ENCODE data around the gene RASGRF1.

RASGRF1 gene

DNA sequence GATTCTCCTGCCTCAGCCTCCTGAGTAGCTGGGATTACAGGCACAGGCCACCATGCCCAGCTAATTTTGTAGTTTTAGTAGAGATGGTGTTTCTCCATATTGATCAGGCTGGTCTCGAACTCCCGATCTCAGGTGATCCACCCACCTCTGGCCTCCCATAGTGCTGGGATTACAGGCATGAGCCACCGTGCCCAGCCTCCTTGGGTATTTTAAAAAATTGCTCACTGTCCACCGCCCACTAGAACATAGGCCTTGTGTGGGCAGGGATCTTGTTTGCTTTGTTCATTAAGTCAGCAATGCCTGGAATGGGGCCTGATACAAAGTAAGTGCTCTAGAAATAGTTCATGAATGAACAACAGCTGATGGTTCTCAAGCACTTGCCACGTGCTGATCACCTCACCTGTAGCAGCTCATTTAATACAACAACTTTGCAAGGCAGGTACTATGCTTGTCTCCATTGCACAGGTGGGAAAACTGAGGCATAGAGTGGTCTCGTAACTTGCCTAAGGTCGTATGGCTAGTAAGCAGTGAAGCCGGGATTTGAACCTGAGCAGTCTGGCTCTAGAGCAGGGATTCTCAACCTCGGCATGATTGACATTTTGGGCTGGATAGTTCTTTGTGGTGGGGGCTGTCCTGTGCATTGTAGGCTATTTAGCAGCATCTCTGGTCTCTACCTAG lies 133.0 kb downstream of the RASGRF1 start:
- no peak for DNase-seq (ENCODE audit: low spot score)

DNA sequence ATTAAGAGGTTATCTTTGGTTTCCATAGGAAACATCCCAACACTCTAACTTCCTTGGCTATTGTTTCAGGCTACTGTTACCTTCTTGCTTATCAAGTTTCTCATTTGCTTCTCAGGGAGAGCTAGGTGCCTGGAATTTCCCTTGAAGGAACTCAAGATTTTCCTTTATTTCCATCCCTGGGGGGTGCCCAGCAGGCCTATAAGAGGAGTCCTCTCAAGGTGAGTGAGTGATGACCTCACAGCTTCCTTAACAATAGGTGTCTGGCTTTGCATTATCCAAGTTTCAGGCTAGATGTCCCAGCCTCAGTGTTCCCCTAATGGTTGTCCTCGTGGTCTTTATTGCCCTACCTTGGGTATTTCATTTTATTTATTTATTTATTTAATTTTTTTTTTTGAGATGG lies 133.6 kb downstream of the RASGRF1 start:
- no peak for DNase-seq (ENCODE audit: low spot score)

DNA sequence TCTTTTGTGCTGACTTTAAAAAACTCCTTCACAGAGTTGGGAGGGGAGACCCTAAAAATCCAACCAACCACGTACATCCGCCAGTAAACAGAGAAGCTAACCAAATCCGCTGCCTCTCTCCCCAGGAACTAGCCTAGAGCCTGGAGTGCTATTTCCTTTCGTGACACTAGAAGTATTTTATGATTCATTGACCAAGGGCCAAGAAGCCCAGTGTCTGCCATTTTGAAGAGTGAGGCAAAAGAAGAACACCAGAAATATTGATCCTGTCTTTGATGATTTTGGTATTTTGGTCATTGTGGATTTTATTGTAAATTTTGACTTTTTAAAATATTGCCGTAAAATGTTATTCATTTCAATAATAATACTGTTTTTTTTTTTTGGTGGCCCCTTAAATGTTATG lies 135.2 kb downstream of the RASGRF1 start:
- DNase-seq (ENCODE audit: low spot score) = no peak

DNA sequence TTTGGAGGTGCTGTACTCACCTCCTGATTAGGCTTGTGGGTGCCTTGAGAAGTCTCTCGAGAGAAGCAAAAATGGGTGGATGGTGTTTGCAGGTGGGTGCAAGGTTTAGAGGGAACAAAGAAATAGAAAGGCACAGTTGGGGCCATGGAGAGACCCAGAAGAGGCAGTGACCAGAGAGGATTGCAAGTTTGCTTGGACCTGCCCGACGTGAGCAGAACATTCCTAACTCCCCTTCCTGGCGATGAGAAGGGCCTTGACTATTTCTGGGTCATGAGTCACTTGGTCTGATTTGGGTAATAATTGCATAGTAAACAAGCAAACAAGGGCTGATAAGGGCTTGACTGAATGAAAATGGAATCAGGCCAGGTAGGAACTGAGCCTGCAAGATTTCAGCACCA lies 138.7 kb downstream of the RASGRF1 start:
- no peak for DNase-seq (ENCODE audit: low spot score)

DNA sequence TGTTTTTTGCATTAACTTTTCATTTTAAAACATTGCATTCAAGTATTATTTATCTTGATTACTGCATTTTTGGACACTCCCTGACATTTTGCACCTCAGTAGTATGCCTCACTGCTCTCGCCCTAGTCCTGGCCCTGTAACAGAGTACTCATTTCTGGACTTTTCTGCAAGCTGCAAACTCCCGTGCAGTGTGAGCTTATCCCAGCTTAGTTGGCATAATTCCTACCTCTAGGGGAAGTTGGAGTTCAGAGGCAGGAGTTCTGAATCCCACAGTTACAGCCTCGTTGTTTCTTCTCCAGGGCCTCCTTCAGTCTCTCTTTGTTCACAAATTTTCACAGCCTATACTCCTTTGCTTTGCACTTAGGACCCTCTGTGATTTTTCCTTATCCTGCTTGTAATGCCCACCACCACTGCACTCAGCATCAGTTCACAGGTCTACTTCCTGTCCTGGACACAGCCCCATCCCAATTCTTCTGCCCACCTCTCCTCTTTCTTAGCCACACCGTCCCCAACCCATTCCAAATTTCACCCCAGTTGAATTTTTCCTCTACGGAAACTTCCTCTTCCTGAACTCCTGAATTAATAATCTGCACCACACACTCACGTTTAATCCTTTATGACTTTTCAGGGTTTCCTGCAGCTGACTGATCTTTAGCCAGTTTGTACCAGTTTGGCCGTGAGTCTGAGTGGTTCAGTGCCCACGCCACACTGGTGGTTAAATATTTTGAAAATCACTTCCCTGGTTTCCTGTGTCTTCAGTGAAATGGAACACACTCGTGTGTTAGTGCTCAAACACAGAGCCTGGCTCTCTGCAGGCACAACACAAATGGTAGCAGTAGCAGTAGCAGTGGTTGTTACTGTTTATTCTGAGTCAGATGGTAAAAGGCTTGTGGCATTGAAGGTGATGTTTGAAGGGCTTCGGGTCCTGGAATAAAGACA lies 139.4 kb downstream of the RASGRF1 start:
- DNase-seq (ENCODE audit: low spot score) = no peak

DNA sequence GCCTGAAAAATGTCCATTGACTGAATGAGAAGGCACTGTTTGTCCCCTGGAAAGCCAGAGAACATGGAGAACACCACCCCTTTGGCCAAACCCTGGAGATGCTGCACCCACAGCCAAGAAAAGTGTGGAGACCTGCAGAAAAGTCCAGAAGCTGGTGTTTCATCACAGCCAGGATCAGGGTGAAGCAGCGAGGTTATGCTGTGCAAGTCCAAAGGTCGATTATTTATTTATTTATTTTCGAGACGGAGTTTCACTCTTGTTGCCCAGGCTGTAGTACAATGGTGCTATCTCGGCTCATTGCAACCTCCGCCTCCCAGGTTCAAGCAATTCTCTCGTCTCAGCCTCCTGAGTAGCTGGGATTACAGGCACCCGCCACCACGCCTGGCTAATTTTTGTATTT lies 140.2 kb downstream of the RASGRF1 start:
- DNase-seq (ENCODE audit: low spot score) = no peak

DNA sequence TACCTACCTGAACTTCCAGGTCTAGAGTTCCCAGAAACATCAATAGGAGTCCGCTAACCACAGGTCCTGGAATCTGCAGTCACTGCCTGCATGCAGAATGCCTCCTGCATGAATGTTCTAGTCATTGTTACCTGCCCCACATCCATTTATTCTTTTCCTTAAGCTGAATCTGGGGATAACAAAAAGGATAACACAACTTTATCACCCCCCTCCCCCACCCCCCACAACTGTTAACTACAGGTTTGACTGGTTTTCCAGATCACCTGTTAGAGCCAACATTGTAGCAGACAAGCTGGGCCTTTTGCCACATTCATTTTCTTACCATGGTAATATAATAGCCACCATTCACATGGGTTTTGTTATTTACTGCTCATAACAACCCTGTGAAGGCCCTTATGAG lies 141.1 kb downstream of the RASGRF1 start:
- DNase-seq (ENCODE audit: low spot score) = no peak

DNA sequence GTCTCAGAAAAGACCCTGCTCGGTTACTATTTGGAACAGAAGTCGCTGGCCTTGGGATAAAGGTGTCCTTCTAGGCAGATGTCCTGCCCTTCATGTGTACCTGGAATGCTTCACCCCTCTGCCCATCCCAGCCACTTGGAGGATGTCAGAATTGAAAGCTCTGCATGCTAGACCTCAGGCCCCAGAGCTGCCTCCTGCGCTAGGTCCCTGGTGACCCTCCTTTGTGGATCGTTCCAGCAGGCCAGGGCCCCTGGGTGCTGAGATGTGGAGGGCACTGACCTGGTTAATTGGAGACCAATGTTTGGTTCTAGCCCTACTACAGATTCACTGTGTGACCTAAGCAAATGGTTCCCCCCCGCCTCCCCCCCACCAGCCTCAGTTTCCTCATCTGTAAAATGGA lies 143.1 kb downstream of the RASGRF1 start:
- no peak for DNase-seq (ENCODE audit: low spot score)

DNA sequence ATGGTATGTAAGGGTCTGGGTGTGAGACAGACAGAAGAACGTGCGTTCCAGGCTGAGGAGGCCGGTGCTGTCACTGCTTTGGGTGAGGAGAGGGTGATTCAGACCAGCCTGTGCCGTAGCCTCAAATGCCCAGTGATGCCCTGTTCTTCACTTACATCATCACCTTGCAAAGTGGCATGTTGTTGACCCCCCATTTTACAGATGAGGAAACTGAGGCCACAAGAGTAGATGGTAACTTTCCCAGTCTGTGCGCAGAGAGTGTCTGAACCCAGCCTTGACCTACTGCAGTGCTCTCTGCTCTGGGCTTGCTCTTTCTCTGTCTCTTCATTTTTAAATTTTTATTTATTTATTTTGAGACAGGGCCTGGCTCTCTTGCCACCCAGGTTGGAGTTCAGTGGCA lies 144.1 kb downstream of the RASGRF1 start:
- no peak for DNase-seq (ENCODE audit: low spot score)

DNA sequence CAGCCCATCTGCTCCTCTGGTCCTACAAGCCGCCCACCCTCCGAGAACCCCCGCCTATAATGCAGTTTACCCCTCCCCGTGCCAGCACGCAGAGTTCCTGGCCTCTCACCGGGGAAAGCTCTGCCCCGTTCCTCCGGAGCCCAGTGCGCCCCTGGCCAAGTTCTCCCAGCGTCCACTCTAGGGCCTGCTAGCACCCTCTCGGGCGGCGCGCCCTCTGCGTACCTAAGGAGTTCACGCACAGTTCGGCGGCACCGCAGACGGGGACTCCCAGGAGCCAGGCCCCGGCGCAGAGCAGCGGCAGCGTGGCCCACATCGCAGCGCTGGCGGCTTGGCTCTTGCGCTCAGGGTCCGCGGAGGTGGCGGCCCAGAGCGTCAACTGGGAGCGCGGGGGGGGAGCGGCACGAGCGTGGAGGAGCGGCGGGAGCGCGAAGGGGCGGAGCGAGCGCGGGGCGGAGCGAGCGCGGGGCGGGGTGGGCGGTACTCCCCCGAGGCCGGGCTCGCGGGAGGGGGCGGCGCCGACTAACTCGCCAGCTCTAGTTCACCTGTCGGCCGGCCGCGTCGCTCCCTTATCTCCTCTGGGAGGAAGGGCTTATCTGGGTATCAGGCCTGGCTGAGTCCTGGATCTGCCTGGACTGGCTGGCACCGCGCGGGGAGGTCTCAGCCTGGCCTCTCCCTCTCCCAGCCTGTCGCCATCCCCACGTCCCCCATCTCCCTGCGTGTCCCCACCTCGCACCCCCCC lies 145.7 kb downstream of the RASGRF1 start, which contains the start of gene CTSH:
TSS of gene CTSH (minus strand) at position 378 of the 739 bp plus-strand sequence. CDS start at position 313, 65 bp downstream.
- peak; percentile 53 for DNase-seq (ENCODE audit: low spot score)

DNA sequence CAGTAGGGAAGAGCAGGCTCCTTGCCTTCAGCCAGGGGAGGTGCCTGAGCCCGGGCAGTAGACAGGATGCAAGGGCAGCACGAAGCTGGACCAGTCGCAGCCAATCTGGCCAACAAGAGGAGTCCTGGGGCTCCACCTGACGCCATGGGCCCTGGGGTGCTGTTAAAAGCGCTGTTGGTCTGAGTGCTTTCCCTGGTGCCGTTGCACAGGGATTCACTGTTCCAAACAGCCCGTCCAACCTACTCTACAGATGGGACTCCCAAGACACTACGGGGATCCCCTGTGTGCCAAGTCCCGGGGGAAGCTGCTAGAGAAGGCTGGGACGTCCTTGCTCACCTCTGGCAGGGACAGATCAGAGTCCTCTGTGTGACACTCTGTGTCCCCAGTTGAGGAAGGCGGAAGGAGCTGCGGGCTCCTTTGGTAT lies 146.4 kb downstream of the RASGRF1 start:
- no peak for DNase-seq (ENCODE audit: low spot score)

DNA sequence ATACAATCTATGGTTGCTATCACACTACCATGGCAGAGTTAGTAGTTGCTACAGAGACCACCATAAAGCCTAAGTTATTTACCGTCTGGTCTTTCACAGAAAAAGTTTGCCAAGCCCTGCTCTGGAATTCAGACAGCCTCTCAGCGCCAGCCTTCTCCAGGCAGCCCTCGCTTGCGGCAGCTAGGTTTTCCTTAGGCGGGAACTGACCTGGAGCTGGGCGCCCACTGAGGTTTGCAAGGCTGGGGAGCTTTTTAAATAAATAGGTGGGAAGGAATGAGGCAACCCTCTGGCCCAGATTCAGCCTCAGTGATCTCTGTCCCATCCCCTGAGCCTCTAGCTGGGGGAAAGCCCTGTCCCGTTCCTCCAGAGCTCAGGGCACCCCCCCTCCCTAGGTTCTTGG lies 146.9 kb downstream of the RASGRF1 start:
- no peak for DNase-seq (ENCODE audit: low spot score)

DNA sequence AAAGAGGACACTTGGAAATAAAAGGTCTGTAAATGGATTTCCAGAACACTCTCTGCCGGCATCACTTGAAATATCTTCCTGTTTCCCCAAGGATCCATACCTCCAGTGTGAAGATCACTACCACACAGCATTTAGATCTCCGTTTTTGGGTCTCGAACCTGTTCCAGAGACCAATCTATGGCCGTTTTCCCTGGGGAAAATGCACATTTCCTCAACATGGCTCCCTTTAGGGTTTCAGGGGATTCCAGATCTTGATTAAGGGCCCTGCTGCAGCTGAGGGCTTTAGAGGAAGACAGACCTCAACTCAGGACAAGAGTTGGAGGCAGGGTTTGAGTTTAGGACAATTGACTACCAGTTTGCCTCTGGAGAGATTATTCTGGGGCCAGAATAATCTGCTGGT lies 147.8 kb downstream of the RASGRF1 start:
- no peak for DNase-seq (ENCODE audit: low spot score)

DNA sequence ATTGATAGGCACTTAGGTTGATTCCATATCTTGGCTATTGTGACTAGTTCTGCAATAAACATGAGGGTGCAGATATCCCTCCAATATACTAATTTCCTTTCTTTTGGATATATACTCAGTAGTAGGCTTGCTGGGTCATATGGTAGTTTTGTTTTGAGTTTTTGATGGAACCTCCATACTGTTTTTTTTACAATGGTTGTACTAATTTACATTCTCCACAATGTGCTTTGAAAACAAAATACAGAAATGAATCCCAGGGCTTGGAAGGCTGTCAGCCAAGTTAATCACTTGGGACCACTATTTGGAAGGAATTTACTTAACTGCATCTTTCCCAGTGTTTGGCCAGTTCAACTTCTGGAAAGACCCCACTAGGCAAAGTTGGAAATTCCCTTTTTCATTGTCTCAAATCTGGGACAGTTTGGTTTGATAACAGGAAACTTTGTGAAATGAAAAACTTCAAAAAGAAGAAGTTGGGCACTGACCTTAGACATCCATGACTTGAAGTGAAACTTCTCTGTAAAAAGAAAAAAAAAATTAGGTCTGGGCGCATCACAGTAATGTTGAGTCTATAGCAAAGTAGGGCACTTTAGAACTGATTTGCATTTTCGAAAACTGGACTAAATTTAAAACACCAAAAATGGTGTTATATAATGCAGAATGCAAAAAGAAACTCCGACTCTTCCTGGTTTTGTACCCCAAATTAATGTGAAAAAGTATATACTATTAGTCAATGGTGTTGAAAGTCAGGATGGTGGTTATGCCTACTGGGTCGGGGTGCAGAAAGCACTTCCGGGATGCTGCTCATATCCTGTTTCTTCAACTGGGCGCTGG lies 151.7 kb downstream of the RASGRF1 start:
- DNase-seq (ENCODE audit: low spot score) = no peak

DNA sequence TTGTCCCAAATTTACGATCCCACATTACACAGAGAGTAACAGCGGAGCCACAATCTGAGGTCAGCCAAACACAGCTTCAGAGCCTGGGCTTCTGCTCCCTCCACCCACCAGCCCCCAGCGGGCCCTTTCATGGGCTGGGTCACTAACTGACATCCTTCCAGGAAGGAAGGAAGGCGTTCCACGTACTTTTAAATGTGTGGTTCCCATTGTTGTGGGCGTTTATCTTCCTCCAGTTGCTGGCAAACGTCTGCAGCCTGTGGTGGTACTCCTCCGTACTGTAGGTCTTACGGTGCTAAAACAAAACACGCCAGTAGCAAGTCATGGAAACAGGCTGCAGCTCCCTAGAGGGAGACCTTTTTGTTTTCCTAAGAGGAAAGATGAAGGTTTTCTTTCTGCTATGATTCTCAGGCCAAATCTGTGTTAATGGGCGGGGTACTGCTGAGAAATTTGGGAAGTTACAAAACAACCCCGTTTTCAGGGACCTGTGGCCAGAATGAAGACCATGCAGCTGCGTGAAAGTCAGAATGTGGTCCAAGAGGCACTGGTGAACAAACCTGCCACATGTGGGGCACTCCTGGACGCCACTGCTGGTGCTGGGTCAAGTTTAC lies 153.3 kb downstream of the RASGRF1 start:
- DNase-seq (ENCODE audit: low spot score) = no peak

DNA sequence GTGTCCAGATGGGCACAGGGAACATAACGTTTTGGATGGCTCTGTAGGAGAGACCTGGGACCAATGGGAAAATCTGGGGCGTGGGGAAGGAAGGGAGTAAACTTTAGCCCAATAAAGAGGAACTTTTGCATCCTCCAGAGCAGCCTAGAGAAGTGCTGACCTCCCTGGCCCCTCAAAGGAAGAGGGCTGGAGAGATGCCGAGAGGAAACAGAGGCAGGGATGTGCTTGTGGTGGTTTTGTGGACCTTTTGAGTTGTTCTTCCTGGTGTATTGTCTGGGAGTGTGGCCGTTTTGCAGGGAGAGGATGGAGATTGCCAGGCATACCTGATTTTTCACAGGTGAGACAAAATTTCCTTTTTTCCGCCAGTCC lies 155.9 kb downstream of the RASGRF1 start:
- no peak for DNase-seq (ENCODE audit: low spot score)

DNA sequence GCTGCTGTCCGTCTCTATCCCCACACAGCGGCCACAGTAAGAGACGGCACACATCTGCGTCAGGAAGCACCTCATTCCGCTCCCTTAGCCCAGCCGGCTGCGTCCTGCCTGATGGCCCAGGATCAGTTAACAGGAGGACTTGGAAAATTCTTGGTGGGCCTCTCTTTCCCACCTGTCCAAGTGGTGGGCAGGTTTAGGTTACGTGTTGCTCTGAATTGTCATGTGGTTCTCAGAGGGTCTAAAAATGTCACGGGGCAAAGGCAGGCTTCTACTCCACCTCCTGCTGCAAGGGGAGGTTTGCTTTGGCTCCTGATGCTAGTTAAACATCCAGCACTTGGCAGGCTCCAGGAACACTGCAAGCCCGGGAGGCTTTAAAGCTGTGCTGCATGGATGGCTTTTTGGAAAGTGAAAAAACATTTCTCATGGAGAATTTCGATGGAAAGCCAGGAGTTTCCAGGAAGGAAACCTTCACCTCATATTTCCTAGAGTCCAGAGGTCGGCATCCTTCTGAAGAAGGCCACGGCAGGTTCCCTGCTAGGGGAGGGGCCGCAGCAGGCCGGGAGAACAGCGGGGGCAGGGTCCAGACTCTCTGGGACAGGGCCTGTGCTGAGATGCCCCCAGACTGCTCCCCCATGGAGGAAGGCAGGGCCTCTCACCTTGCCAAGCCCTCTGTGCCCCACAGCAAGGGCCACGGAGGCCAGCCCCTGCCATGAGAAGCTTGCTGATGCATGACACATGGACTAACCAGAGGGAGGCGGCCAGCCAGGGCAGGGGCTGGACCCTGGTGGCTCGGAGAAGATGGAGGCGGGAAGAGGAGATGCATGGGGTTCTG lies 156.5 kb downstream of the RASGRF1 start:
- no peak for DNase-seq (ENCODE audit: low spot score)

DNA sequence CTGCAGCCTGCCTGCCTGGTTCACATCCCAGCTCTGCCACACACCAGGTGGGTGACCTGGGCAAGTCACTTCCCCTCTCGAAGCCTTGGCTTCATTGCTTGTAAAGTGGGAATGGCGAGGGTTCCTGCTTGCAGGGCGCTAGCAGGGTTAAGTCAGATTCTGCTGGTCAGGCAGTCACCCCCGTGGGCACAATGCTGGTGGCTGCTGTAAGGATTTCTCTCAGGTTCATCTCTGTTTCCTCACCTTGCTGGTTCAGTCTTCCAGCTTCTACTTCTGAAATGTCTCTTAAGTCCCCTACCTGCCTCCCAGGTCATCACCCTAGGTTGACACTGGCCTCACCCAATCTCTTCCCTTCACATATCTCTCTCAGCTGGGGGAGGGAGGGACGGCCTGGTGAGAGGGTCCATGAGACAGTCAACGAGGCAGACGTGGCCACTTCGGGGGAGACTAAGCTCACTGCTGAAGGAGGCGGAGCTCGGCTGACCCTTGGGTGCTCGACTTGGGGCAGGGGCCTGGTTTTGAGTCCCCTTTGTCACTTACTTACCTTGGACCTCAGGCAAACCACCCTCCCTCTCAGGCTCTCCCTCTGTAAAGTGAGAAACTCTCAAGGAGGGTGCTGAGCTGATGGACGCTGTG lies 157.3 kb downstream of the RASGRF1 start:
- no peak for DNase-seq (ENCODE audit: low spot score)

DNA sequence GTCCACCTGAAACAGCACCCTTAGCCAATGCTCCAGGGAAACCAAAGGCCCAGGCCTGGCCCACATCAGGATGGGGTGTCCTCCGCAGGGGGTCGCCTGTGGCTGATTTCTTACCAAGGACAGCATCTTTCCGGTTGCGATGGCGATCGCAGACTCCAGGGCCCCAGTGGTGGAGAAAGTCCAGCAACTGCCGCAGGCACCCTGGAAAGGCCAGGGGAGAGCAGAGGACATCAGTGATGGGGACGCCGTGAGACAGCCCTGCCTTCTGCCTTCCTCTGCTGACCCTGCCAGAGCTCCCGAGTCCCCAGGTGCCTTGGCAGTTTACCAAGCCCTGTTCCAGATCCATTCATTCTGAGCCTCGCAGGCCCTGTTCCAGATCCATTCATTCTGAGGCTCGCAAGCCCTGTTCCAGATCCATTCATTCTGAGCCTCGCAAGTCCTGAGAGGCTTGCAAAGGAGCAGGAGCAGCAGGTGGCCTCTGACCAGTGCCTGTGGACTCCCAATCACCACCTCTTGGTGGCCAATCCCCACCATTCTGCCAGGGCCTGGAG lies 158.2 kb downstream of the RASGRF1 start:
- no peak for DNase-seq (ENCODE audit: low spot score)

Measured in hematopoietic multipotent progenitor cell treated with erythropoietin and hydrocortisone succinate and interleukin-3 and kit ligand, for 15 days (in vitro differentiated cells).